RWPE1 (cell line): Measurements from ENCODE around the gene MUL1.

Source experiments
- CTCF ChIA-PET: fragments of 350-600 bp; sonication (Branson Sonifier 250); formaldehyde crosslinking; extraction: SDS; loops from one replicate; lab custom pipeline; 2021; lab: Yijun Ruan, JAX
- POLR2A ChIA-PET: fragments of 400-600 bp; formaldehyde crosslinking; extraction: SDS; loops from one replicate; lab custom pipeline; 2020; ENCODE audit warnings: antibody characterized with exemption; ENCODE audit not compliant: low non-redundant PET; lab: Yijun Ruan, JAX
- DNase-seq: peaks from one replicate; pipeline ENCODE4 v3.0.0; 2012; ENCODE audit warnings: low spot score
- H3K27ac ChIP-seq: fragments of 450-650 bp; 2 replicates; pipeline ENCODE4 v1.5.1; 2017
- TF ChIP-seq, protein P1 (sequence below): fragments of 450-650 bp; conservative IDR thresholded peaks from 2 replicates; pipeline ENCODE4 v1.5.1; 2017; ENCODE audit warnings: low read depth, mild to moderate bottlenecking

MUL1 gene

DNA sequence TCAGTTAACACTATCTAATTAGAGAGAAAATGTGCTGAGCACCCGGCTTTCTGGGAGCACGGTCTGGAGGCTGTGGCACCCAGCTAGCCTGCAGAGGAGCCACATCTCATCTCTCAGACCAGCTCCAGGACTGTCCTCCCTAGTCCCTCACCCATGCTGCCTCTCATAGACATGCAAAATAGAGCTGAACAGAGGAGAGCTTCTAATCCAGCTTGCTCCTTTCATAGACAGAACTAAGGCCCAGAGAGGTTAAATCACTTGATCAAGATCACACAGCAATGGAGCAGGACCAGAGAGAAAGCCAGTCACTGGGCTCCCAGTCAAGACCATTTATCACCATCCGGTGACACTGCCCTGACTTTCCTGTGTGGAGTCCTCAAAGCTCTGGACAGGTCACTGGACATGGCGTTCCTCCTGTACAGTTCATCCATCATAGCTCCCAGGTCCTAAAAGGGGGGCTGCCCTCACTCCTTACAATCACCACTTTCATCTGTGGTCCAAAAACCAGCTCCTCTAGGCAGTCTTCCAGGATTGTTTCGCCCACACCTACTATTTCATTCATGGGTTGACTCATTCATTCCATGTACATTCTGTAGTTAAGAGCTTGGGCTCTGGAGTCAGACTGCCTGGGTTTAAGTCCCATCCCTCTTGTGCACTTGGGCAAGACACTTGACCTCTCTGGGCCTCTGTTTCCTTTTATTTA is 13.2 kb downstream of the MUL1 start:
- TF ChIP-seq, protein P1, sequence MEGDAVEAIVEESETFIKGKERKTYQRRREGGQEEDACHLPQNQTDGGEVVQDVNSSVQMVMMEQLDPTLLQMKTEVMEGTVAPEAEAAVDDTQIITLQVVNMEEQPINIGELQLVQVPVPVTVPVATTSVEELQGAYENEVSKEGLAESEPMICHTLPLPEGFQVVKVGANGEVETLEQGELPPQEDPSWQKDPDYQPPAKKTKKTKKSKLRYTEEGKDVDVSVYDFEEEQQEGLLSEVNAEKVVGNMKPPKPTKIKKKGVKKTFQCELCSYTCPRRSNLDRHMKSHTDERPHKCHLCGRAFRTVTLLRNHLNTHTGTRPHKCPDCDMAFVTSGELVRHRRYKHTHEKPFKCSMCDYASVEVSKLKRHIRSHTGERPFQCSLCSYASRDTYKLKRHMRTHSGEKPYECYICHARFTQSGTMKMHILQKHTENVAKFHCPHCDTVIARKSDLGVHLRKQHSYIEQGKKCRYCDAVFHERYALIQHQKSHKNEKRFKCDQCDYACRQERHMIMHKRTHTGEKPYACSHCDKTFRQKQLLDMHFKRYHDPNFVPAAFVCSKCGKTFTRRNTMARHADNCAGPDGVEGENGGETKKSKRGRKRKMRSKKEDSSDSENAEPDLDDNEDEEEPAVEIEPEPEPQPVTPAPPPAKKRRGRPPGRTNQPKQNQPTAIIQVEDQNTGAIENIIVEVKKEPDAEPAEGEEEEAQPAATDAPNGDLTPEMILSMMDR: no peak
- ChIA-PET CTCF (interaction anchor here (0.6 to 2.5 kb wide), 19 partner anchors 11 to 577 kb away, joined by 3 to 17 read pairs (median 3); no protein-coding TSS in a partner anchor), POLR2A (interaction anchor here (0.9 kb wide), 1 partner anchor 9 kb away, joined by 3 read pairs; the partner anchor contains the start of gene CAMK2N1)
- peak overlapping the region; percentile 92 for H3K27ac ChIP-seq
- DNase-seq: peak; percentile 75

DNA sequence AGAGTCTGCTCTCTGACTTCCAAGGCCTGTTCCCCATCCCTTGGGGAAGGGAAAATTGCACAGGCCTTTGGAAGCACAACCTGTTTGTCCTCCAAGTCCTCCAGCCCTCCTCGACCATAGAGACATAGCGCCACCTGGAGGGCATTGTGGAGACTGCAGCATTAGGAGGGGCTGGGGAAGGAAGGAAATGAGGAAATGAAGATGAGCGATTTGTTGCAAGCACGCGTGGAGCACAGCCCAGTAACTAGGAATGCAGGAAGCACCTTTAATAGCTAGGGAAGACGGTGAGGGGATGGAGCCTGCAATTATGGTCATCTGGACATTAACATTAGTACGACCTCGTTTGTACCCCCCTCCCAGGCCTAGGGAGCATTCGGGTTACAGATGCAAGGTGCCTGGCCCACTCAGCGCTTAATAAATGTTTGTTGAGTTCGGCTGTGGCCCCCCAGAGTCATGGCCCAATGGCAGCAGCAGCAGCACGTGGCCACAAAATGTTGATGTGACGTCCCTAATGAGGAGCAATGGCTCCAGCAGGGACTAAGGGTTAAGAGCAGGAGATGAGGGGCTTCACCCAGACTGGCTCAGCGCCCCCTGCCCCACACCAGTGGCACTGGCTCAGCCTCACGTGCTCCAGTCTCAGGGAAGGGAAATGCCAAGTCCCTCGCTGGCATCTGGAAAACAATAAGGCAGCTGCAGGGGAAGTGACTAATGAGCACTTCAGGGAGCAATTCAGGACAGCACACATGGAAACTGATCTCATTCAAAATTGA is 13.9 kb downstream of the MUL1 start:
- ChIA-PET CTCF (interaction anchor here (0.5 to 2.5 kb wide), 35 partner anchors 10 to 1066 kb away, joined by 3 to 17 read pairs (median 3); no protein-coding TSS in a partner anchor), POLR2A (no interaction called here)
- TF ChIP-seq, protein P1: peak; percentile 93
- H3K27ac ChIP-seq: peak overlapping the region; percentile 92
- peak; percentile 89 for DNase-seq

DNA sequence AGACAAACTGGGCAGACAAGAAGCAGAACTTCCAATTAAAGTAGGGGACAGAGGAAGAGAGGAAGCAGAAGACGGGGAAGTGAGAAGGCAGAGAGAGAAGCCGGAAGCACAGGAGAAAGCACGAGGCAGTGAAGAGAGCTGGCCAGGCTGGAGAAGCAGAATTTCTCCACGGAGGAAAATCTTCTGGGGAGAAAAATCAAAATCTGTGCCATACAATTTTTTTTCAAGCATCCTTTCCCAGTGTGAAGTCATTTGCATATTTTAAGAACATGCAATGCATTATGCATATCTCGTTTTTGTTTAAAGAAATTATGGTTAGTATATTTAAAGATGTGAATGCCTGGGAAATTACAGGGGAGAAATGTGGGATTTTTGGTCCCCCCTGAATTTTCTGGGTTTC is 14.6 kb downstream of the MUL1 start:
- POLR2A ChIA-PET: no interaction called here
- H3K27ac ChIP-seq: peak overlapping the region; percentile 92

DNA sequence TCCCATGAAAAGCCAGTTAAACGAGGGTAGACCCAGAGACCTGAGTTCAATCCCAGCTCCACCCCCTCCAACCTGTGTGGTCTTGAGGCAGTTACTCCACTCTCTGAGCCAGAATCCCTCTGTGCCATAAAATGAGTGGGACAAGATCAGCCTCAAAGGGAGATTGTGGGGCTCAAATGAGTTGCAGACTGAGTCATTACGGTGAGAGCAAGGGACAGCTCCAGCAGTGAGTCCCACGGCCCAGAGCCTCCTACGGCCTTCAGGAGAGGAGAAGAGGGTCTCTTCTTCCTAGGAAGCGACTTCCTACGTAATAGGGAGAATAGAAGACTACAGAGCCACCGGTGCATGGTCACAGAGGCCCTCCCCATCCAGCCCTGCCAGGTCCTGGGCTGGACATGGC is 15.2 kb downstream of the MUL1 start:
- no peak overlapping the region for H3K27ac ChIP-seq
- no peak for DNase-seq
- TF ChIP-seq, protein P1: no peak
- ChIA-PET CTCF (interaction anchor here (0.7 to 2.5 kb wide), 4 partner anchors 10 to 572 kb away, joined by 3 to 10 read pairs (median 5); no protein-coding TSS in a partner anchor), POLR2A (no interaction called here)

More for the DNA sequence above, 14.6 kb downstream of the MUL1 start:
- CTCF ChIA-PET: interaction anchor here (0.6 to 2.5 kb wide), 23 partner anchors 12 to 1067 kb away, joined by 3 to 17 read pairs (median 4); no protein-coding TSS in a partner anchor
- TF ChIP-seq, protein P1: no peak
- DNase-seq: no peak

DNA sequence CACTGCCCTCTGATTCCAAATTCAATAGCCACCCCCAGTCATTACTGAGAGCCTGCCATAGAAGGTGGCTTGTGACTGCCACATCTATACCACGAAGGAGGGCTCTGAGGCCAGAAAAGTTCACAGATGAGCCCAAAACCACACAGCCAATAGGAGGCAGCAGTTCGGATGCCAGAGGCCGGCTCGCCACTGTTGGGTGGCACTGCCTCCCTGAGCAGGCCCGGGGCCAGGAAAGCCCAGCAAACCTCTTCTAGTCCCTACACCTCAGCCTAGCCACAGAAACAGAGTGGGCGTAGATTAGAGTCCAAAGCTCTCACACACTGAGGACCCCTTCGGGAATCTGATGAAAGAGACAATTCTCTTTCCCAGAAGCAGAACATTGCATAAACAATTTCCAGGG is 16.1 kb downstream of the MUL1 start:
- POLR2A ChIA-PET: no interaction called here
- CTCF ChIA-PET: interaction anchor here (0.6 to 2.1 kb wide), 4 partner anchors 64 to 326 kb away, joined by 3 to 10 read pairs (median 4); no protein-coding TSS in a partner anchor
- TF ChIP-seq, protein P1: no peak
- H3K27ac ChIP-seq: no peak overlapping the region
- no peak for DNase-seq

DNA sequence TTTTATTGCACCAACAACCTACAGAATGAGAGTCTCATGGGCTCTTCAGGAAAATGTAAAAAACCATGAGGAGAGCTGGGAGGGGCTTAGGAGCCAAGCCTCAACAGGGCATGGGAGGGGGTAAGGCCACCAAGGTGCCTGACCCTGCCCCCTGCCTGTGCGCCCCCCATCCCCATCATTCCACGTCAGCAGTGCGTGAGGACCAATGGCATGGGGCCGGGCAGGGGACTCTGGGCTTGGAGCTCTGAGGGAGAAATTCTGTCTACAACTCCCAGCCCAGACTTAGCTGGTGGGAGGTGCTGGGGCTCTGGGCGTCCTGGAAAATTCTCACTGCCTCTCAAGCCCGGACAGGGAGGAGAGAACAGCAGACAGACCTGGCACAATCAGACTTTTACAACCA is 16.8 kb downstream of the MUL1 start:
- no peak overlapping the region for H3K27ac ChIP-seq
- CTCF ChIA-PET: interaction anchor here (0.8 kb wide), 1 partner anchor 326 kb away, joined by 3 read pairs; no protein-coding TSS in a partner anchor
- TF ChIP-seq, protein P1: no peak
- POLR2A ChIA-PET: no interaction called here
- no peak for DNase-seq
